Loucy (cell line): ENCODE measurements around the gene KLHDC10.

ENCODE experiments used
- H2AFZ ChIP-seq: fragments of 200-600 bp; sonication (generic); 2 replicates; pipeline ENCODE4 v1.6.0; 2016; ENCODE audit warnings: antibody characterized with exemption, mild to moderate bottlenecking, low read length, moderate library complexity
- H3F3A ChIP-seq: fragments of 200-600 bp; 2 replicates; pipeline ENCODE4 v1.6.0; 2016; ENCODE audit warnings: antibody characterized with exemption, low read depth, mild to moderate bottlenecking
- H3K27me3 ChIP-seq: fragments of 200-600 bp; sonication (generic); 2 replicates; pipeline ENCODE4 v1.6.1; 2014; ENCODE audit warnings: low read length, mild to moderate bottlenecking; ENCODE audit not compliant: insufficient read depth, poor library complexity, severe bottlenecking
- H3K36me3 ChIP-seq: fragments of 200-600 bp; sonication (generic); 2 replicates; pipeline ENCODE4 v1.6.1; 2016; ENCODE audit warnings: low read length; ENCODE audit not compliant: insufficient read depth
- H3K4me1 ChIP-seq: fragments of 200-600 bp; sonication (generic); 2 replicates; pipeline ENCODE4 v1.5.1; 2014; ENCODE audit warnings: low read length, mild to moderate bottlenecking; ENCODE audit not compliant: insufficient read depth, poor library complexity, severe bottlenecking
- H3K4me2 ChIP-seq: fragments of 200-600 bp; sonication (generic); 2 replicates; pipeline ENCODE4 v1.6.0; 2014; ENCODE audit warnings: antibody characterized with exemption, low read length, low read depth, mild to moderate bottlenecking; ENCODE audit not compliant: poor library complexity, severe bottlenecking
- H3K4me3 ChIP-seq: fragments of 200-600 bp; sonication (generic); 2 replicates; pipeline ENCODE4 v1.5.1; 2014; ENCODE audit warnings: low read length, mild to moderate bottlenecking, mixed read lengths; ENCODE audit not compliant: poor library complexity, severe bottlenecking
- H3K79me2 ChIP-seq: fragments of 200-600 bp; sonication (generic); 2 replicates; pipeline ENCODE4 v1.6.1; 2014; ENCODE audit warnings: low read length; ENCODE audit not compliant: insufficient read depth
- H3K9ac ChIP-seq: fragments of 200-600 bp; sonication (generic); 2 replicates; pipeline ENCODE4 v1.6.0; 2014; ENCODE audit warnings: mild to moderate bottlenecking, low read depth, low read length, moderate library complexity; ENCODE audit not compliant: poor library complexity, severe bottlenecking
- H3K9me2 ChIP-seq: fragments of 200-600 bp; sonication (generic); replicated peaks from 2 replicates; pipeline ENCODE4 v1.6.1; 2016; ENCODE audit warnings: low read depth, low read length, mixed read lengths
- H3K9me3 ChIP-seq: fragments of 200-600 bp; sonication (generic); 2 replicates; pipeline ENCODE4 v1.6.1; 2014; ENCODE audit warnings: mild to moderate bottlenecking, antibody characterized with exemption, low read length, low read depth; ENCODE audit not compliant: insufficient read depth
- H4K20me1 ChIP-seq: fragments of 200-600 bp; sonication (generic); 2 replicates; pipeline ENCODE4 v1.6.0; 2014; ENCODE audit warnings: antibody characterized with exemption, low read length, mild to moderate bottlenecking; ENCODE audit not compliant: insufficient read depth, poor library complexity, severe bottlenecking
- CTCF ChIP-seq: fragments of 200-600 bp; sonication (generic); conservative IDR thresholded peaks from 2 replicates; pipeline ENCODE4 v1.5.1; 2014; ENCODE audit warnings: mild to moderate bottlenecking, antibody characterized with exemption, low read length
- EZH2phosphoT487 ChIP-seq: fragments of 200-600 bp; IDR thresholded peaks from 2 replicates; pipeline ENCODE4 v1.6.1; 2018; ENCODE audit warnings: antibody characterized with exemption, mild to moderate bottlenecking, moderate library complexity, borderline replicate concordance

Gene KLHDC10

GRCh38 chr7:130156140-130156539, 85.8 kb downstream of the KLHDC10 start:
- no peaks in the 10 kb centered on the region for H3K27me3 ChIP-seq
- H3K9ac ChIP-seq: no peak overlapping the region
- no peaks in the 10 kb centered on the region for H3K9me3 ChIP-seq
- no peaks in the 10 kb centered on the region for H3K9me2 ChIP-seq
- no peaks in the 10 kb centered on the region for H3K79me2 ChIP-seq
- H3K4me2 ChIP-seq: no peak overlapping the region
- H3F3A ChIP-seq: no peaks in the 10 kb centered on the region; the same call in 1 of the 2 replicates
- TF ChIP-seq EZH2phosphoT487: no peak
- TF ChIP-seq CTCF: no peak
- H3K36me3 ChIP-seq: peaks cover 8% of the 10 kb centered on the region; the same call in 1 of the 2 replicates
- no peaks in the 10 kb centered on the region for H4K20me1 ChIP-seq
- no peak overlapping the region for H2AFZ ChIP-seq
- no peak overlapping the region for H3K4me3 ChIP-seq
- no peaks in the 10 kb centered on the region for H3K4me1 ChIP-seq

DNA sequence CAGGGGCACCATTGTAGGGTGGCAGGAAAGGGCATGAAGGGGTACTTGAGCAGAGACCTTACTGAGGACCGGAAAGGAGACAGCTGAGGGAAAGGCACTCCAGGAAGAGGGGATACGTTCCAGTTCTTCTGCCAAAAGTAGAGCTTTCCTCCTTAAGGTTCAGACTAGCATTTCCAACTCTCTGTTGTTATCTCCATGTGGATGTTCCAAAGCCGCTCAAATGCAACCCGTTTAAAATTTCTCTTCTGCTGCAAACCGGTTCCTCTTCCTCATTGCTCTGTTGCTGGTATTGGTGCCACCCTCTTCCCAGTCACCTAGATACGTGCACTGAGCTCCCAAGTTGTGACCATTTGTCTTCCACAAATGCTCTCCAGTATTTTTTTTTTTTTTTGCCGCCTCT, 87.4 kb downstream of the KLHDC10 start:
- no peak overlapping the region for H3K4me2 ChIP-seq

DNA sequence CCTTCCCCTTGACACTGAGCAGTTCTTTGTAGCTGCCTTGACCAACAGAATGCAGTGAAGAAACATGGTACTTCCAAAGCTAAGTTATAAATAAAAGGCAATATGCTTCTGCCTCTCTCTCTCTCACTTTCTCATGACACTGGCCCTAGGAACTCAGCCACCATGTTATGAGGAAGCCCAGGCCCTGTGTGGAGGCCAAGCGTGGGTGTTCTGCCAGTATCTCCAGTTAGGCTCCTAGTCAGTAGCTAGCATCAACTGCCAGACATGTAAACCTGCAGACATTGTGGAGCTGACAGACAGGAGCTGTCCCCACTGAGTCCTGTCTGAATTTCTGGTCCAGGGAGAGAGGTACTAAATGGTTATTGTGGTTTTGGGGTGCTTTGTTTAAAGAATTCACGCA, 89.7 kb downstream of the KLHDC10 start:
- Histone ChIP-seq H3K9me2 (no peaks in the 10 kb centered on the region), H3K79me2 (no peaks in the 10 kb centered on the region)

More for the DNA sequence above, 87.4 kb downstream of the KLHDC10 start:
- no peaks in the 10 kb centered on the region for H3F3A ChIP-seq
- TF ChIP-seq CTCF (no peak), EZH2phosphoT487 (no peak)
- no peak overlapping the region for H3K9ac ChIP-seq
- no peaks in the 10 kb centered on the region for H3K79me2 ChIP-seq
- no peaks in the 10 kb centered on the region for H3K9me3 ChIP-seq
- H3K9me2 ChIP-seq: no peaks in the 10 kb centered on the region
- no peak overlapping the region for H3K4me3 ChIP-seq
- no peaks in the 10 kb centered on the region for H4K20me1 ChIP-seq
- H3K27me3 ChIP-seq: no peaks in the 10 kb centered on the region
- peaks cover 21% of the 10 kb centered on the region; the same call in 1 of the 2 replicates for H3K36me3 ChIP-seq
- no peak overlapping the region for H2AFZ ChIP-seq
- H3K4me1 ChIP-seq: no peaks in the 10 kb centered on the region

More for the DNA sequence above, 89.7 kb downstream of the KLHDC10 start:
- H3K4me1 ChIP-seq: no peaks in the 10 kb centered on the region
- H3F3A ChIP-seq: no peaks in the 10 kb centered on the region
- H3K4me2 ChIP-seq: no peak overlapping the region
- H3K9ac ChIP-seq: no peak overlapping the region
- H2AFZ ChIP-seq: no peak overlapping the region
- no peaks in the 10 kb centered on the region for H3K27me3 ChIP-seq
- H4K20me1 ChIP-seq: no peaks in the 10 kb centered on the region
- no peaks in the 10 kb centered on the region for H3K9me3 ChIP-seq
- TF ChIP-seq EZH2phosphoT487 (no peak), CTCF (no peak)
- H3K36me3 ChIP-seq: peaks cover 43% of the 10 kb centered on the region; the same call in 1 of the 2 replicates
- H3K4me3 ChIP-seq: no peak overlapping the region
